Measurements from ENCODE around the gene SMPD1.

The SMPD1 gene

DNA sequence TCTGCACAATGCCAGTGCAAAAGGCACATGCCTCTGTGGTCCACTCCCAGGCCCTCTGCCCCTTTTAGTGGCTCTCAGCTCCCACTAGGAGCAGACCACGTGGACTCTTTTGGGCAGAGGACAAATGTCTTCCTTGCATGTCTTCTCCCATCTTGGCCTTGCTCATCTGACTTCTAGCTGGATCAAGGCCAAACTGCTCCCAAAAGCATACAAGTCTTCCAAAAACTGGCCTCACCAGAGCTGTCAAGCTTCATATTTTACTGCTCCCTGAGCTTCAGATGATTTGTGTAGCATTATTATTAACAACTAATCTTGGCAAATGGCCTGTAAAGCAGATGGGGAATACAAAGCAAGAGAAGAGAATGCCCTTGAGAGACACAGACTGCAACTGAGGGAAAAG, 6.9 kb downstream of the SMPD1 start:
- Histone ChIP-seq H3K27me3 (replicated peaks in 2 of 5; ENCODE audit: control insufficient read depth in 4 of 5, insufficient read depth in 5 of 5, low read length in 4 of 5) (no peaks in the 10 kb centered on the region), H3K27ac (ENCODE audit: insufficient read depth in 1 of 2, low read depth in 1 of 2, low read length in 2 of 2, poor library complexity in 1 of 2, severe bottlenecking in 2 of 2) (no peak overlapping the region), H3K9me3 (ENCODE audit: control extremely low read depth in 1 of 5, control insufficient read depth in 4 of 5, insufficient read depth in 2 of 5, low read depth in 1 of 5, low read length in 4 of 5) (no peaks in the 10 kb centered on the region), H3K4me3 (ENCODE audit: control insufficient read depth in 1 of 7, extremely low read depth in 1 of 7, insufficient read depth in 4 of 7, low read depth in 2 of 7, low read length in 6 of 7) (no peak overlapping the region), H3K4me1 (ENCODE audit: control extremely low read depth in 1 of 4, control insufficient read depth in 4 of 4, insufficient read depth in 4 of 4, low read length in 3 of 4) (peaks cover 0 to 6% (median 6%) of the 10 kb centered on the region in 4 experiments), H3K36me3 (ENCODE audit: control insufficient read depth in 4 of 4, insufficient read depth in 4 of 4, low read length in 3 of 4) (peaks cover 0 to 8% (median 3%) of the 10 kb centered on the region in 4 experiments)
- ChIA-PET CTCF (no interaction called here), POLR2A (interaction anchor here (0.7 kb wide), 1 partner anchor 22 kb away, joined by 3 read pairs; the partner anchor contains the start of gene APBB1)
- 89% methylated on average over 1 of the region's 1 CpG for WGBS (ENCODE audit: insufficient coverage)
- DNase-seq, result no peak

DNA sequence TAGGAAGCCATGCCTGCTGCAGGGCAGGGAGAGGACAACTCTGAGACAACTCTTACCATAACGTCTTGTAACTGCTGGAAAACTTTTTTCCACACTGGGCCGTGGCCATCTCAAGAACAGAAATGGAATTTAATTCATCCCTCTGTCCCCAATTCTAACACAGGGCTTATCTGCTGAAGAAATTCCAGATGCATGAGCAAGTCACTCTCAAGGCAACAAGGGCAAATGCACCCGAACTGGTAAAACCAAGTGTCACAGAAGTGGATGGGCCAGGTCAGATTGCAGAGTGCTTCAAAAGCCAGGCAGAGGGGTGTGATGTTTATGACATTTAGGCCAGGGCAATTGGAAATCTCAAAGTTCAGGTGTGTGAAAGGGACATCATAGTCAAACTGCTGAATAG, 7.4 kb downstream of the SMPD1 start:
- peaks cover 0 to 8% (median 3%) of the 10 kb centered on the region in 4 experiments for H3K36me3 ChIP-seq (ENCODE audit: control insufficient read depth in 4 of 4, insufficient read depth in 4 of 4, low read length in 3 of 4)
- DNase-seq, result no peak
- POLR2A ChIA-PET, result interaction anchor here (0.7 kb wide), 1 partner anchor 21 kb away, joined by 3 read pairs; the partner anchor contains the start of gene APBB1
- no peak overlapping the region for H3K27ac ChIP-seq (ENCODE audit: insufficient read depth in 1 of 2, low read depth in 1 of 2, low read length in 2 of 2, poor library complexity in 1 of 2, severe bottlenecking in 2 of 2)
- no peaks in the 10 kb centered on the region for H3K27me3 ChIP-seq (replicated peaks in 2 of 5; ENCODE audit: control insufficient read depth in 4 of 5, insufficient read depth in 5 of 5, low read length in 4 of 5)
- H3K4me1 ChIP-seq (ENCODE audit: control extremely low read depth in 1 of 4, control insufficient read depth in 4 of 4, insufficient read depth in 4 of 4, low read length in 3 of 4), result peaks cover 0 to 11% (median 11%) of the 10 kb centered on the region in 4 experiments
- no peak overlapping the region for H3K4me3 ChIP-seq (ENCODE audit: control insufficient read depth in 1 of 7, extremely low read depth in 1 of 7, insufficient read depth in 4 of 7, low read depth in 2 of 7, low read length in 6 of 7)
- CTCF ChIA-PET, result interaction anchor here (6.1 kb wide), 1 partner anchor 19 kb away, joined by 29 read pairs; no protein-coding TSS in a partner anchor
- H3K9me3 ChIP-seq (ENCODE audit: control extremely low read depth in 1 of 5, control insufficient read depth in 4 of 5, insufficient read depth in 2 of 5, low read depth in 1 of 5, low read length in 4 of 5), result no peaks in the 10 kb centered on the region
- 100% methylated on average over 2 of the region's 3 CpGs for WGBS (ENCODE audit: insufficient coverage)

DNA sequence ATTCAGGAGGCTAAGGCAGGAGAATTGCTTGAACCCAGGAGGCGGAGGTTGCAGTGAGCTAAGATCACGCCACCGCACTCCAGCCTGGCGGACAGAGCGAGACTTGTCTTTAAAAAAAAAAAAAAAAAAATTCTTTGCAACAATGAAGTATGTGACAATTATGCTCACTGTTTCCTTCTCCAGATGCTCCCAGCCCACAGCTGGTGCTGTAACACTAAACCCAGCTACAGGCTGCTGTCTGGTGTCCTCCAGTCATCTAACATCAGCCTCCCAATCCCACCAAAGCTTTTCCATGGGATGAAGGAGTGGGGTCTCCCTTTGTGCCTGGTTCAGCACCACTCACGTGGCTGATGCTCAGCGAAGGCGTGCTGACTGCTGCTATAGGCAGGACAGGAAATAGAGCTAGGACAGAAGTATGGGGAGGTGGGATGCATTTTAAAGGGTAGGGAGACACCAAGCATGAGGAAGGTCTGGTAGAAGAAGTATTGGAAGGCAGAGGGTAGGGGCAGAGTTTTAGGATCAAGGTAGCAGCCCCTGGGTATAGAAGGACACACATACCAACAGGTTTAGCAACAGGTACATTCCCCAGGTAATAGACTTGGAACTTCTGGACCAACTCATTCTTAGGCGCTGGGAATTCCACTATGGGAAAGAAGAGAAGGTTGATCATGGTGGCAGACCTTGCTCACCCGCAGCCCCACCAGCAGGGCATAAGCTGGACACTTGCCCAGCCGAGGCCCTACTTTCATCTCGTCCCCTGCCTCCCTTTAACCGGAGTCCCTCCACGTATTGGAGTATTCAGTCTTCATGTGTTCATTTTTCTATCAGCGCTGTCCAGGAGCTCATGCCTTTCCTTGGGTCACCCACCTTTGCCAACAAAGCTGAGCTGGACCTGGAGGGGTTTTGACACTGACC, 10.4 kb downstream of the SMPD1 start:
- no peaks in the 10 kb centered on the region for H3K9me3 ChIP-seq (ENCODE audit: control extremely low read depth in 1 of 5, control insufficient read depth in 4 of 5, insufficient read depth in 2 of 5, low read depth in 1 of 5, low read length in 4 of 5)
- H3K36me3 ChIP-seq (ENCODE audit: control insufficient read depth in 4 of 4, insufficient read depth in 4 of 4, low read length in 3 of 4), result no peaks in the 10 kb centered on the region
- no peak overlapping the region for H3K4me3 ChIP-seq (ENCODE audit: control insufficient read depth in 1 of 7, extremely low read depth in 1 of 7, insufficient read depth in 4 of 7, low read depth in 2 of 7, low read length in 6 of 7)
- 97% methylated on average over 10 of the region's 15 CpGs for WGBS (ENCODE audit: insufficient coverage)
- CTCF ChIA-PET, result interaction anchor here (1.0 to 6.1 kb wide), 6 partner anchors 13 to 52 kb away, joined by 3 to 29 read pairs (median 4); partner anchors contain the start of gene APBB1
- POLR2A ChIA-PET, result interaction anchor here (1.4 kb wide), 1 partner anchor 9 kb away, joined by 3 read pairs; no protein-coding TSS in a partner anchor
- no peaks in the 10 kb centered on the region for H3K27me3 ChIP-seq (replicated peaks in 2 of 5; ENCODE audit: control insufficient read depth in 4 of 5, insufficient read depth in 5 of 5, low read length in 4 of 5)
- DNase-seq, result no peak
- peaks cover 0 to 29% (median 25%) of the 10 kb centered on the region in 4 experiments for H3K4me1 ChIP-seq (ENCODE audit: control extremely low read depth in 1 of 4, control insufficient read depth in 4 of 4, insufficient read depth in 4 of 4, low read length in 3 of 4)
- no peak overlapping the region for H3K27ac ChIP-seq (ENCODE audit: insufficient read depth in 1 of 2, low read depth in 1 of 2, low read length in 2 of 2, poor library complexity in 1 of 2, severe bottlenecking in 2 of 2)

DNA sequence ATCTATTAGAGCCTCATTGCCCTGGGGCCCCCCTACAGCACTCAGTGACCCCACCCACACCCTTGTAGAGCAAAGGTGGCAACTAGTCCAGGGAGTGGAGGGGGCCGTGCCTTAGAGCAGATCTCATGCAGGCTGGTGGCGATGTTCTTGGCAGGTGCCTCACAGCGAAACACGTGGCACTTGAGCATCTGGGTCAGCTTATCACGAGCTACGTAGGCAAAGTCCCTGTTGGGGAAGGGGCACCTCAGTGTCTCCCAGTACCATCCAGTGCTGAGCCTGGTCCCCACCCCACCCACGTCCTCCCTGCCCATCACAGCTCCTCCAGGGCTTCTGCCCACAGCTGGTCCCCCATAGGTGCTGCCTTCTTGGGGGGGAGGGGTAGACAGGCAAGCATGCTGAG, 11.2 kb downstream of the SMPD1 start:
- Histone ChIP-seq H3K4me1 (ENCODE audit: control extremely low read depth in 1 of 4, control insufficient read depth in 4 of 4, insufficient read depth in 4 of 4, low read length in 3 of 4) (peaks cover 0 to 29% (median 25%) of the 10 kb centered on the region in 4 experiments), H3K27me3 (replicated peaks in 2 of 5; ENCODE audit: control insufficient read depth in 4 of 5, insufficient read depth in 5 of 5, low read length in 4 of 5) (no peaks in the 10 kb centered on the region), H3K36me3 (ENCODE audit: control insufficient read depth in 4 of 4, insufficient read depth in 4 of 4, low read length in 3 of 4) (no peaks in the 10 kb centered on the region), H3K9me3 (ENCODE audit: control extremely low read depth in 1 of 5, control insufficient read depth in 4 of 5, insufficient read depth in 2 of 5, low read depth in 1 of 5, low read length in 4 of 5) (no peaks in the 10 kb centered on the region), H3K27ac (ENCODE audit: insufficient read depth in 1 of 2, low read depth in 1 of 2, low read length in 2 of 2, poor library complexity in 1 of 2, severe bottlenecking in 2 of 2) (no peak overlapping the region), H3K4me3 (ENCODE audit: control insufficient read depth in 1 of 7, extremely low read depth in 1 of 7, insufficient read depth in 4 of 7, low read depth in 2 of 7, low read length in 6 of 7) (no peak overlapping the region)
- ChIA-PET CTCF (interaction anchor here (1.0 to 6.1 kb wide), 6 partner anchors 11 to 42 kb away, joined by 3 to 29 read pairs (median 4); partner anchors contain the start of genes APBB1 and SMPD1), POLR2A (interaction anchor here (1.4 to 1.5 kb wide), 2 partner anchors 10 to 80 kb away, joined by 3 to 6 read pairs; partner anchors contain the start of genes ARFIP2 and TIMM10B)
- 95% methylated on average over 6 of the region's 7 CpGs for WGBS (ENCODE audit: insufficient coverage)
- DNase-seq, result no peak

DNA sequence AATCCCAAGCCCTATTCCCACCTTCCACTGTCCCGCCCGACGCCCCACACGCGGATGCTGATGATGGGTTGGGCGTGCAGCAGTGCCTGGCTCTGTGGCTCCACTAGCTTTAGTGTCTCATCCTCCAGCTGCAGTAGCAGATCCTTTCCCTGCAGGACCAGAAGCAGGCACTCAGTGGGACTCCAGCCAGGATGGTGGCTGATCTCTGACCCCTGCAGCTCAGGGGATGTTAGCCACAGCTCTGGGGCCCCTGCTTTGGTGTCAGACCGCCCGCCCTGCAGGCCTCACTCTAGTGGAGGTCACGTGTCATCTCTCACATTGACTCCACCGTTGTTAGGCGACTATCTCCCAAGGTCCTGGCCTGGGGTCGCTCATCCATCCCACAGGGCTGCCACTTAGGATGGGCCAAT, 11.8 kb downstream of the SMPD1 start:
- no peaks in the 10 kb centered on the region for H3K27me3 ChIP-seq (replicated peaks in 2 of 5; ENCODE audit: control insufficient read depth in 4 of 5, insufficient read depth in 5 of 5, low read length in 4 of 5)
- no peaks in the 10 kb centered on the region for H3K9me3 ChIP-seq (ENCODE audit: control extremely low read depth in 1 of 5, control insufficient read depth in 4 of 5, insufficient read depth in 2 of 5, low read depth in 1 of 5, low read length in 4 of 5)
- no peak for DNase-seq
- H3K4me3 ChIP-seq (ENCODE audit: control insufficient read depth in 1 of 7, extremely low read depth in 1 of 7, insufficient read depth in 4 of 7, low read depth in 2 of 7, low read length in 6 of 7), result peak overlapping the region in 2 of 7 experiments; percentile 36 to 40
- ChIA-PET CTCF (interaction anchor here (1.0 to 6.1 kb wide), 9 partner anchors 9 to 42 kb away, joined by 3 to 29 read pairs (median 4); partner anchors contain the start of genes APBB1 and SMPD1), POLR2A (interaction anchor here (1.5 to 1.6 kb wide), 2 partner anchors 11 to 79 kb away, joined by 5 to 6 read pairs; partner anchors contain the start of genes ARFIP2, SMPD1 and TIMM10B)
- H3K4me1 ChIP-seq (ENCODE audit: control extremely low read depth in 1 of 4, control insufficient read depth in 4 of 4, insufficient read depth in 4 of 4, low read length in 3 of 4), result peaks cover 0 to 29% (median 25%) of the 10 kb centered on the region in 4 experiments
- 95% methylated on average over 12 of the region's 12 CpGs for WGBS (ENCODE audit: insufficient coverage)
- H3K36me3 ChIP-seq (ENCODE audit: control insufficient read depth in 4 of 4, insufficient read depth in 4 of 4, low read length in 3 of 4), result no peaks in the 10 kb centered on the region
- H3K27ac ChIP-seq (ENCODE audit: insufficient read depth in 1 of 2, low read depth in 1 of 2, low read length in 2 of 2, poor library complexity in 1 of 2, severe bottlenecking in 2 of 2), result peak overlapping the region in 1 of 2 experiments; percentile 10

DNA sequence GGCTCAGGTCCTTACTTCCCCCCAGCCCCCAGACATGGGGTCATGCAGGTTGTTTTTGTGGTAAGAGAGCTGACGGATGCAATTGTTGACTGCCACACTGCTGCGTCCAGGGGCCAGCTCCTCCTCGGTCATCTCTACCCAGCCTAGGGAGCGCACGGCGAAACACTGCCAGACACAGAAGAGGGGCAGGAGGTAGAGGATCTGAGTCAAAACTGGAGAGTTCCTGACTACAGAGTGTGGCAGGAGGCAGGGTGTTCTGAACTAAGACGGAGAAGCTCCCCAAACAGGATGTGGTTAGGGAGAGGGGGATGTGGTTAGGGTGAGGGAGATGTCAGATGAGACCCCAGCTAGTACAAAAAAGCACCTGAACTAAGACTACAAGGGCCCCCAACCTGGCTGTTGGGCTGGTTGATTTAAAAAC, 12.3 kb downstream of the SMPD1 start:
- H3K4me1 ChIP-seq (ENCODE audit: control extremely low read depth in 1 of 4, control insufficient read depth in 4 of 4, insufficient read depth in 4 of 4, low read length in 3 of 4), result peaks cover 0 to 29% (median 25%) of the 10 kb centered on the region in 4 experiments
- no peaks in the 10 kb centered on the region for H3K27me3 ChIP-seq (replicated peaks in 2 of 5; ENCODE audit: control insufficient read depth in 4 of 5, insufficient read depth in 5 of 5, low read length in 4 of 5)
- CTCF ChIA-PET, result interaction anchor here (0.9 to 6.1 kb wide), 9 partner anchors 9 to 41 kb away, joined by 3 to 29 read pairs (median 4); partner anchors contain the start of genes APBB1 and SMPD1
- peak in 2 of 3 donors; percentile 81 to 84 for DNase-seq
- H3K27ac ChIP-seq (ENCODE audit: insufficient read depth in 1 of 2, low read depth in 1 of 2, low read length in 2 of 2, poor library complexity in 1 of 2, severe bottlenecking in 2 of 2), result peak overlapping the region in 1 of 2 experiments; percentile 10
- peak overlapping the region in 4 of 7 experiments; percentile 25 to 40 (median 34) for H3K4me3 ChIP-seq (ENCODE audit: control insufficient read depth in 1 of 7, extremely low read depth in 1 of 7, insufficient read depth in 4 of 7, low read depth in 2 of 7, low read length in 6 of 7)
- no peaks in the 10 kb centered on the region for H3K9me3 ChIP-seq (ENCODE audit: control extremely low read depth in 1 of 5, control insufficient read depth in 4 of 5, insufficient read depth in 2 of 5, low read depth in 1 of 5, low read length in 4 of 5)
- 0% methylated on average over 2 of the region's 7 CpGs for WGBS (ENCODE audit: insufficient coverage)
- H3K36me3 ChIP-seq (ENCODE audit: control insufficient read depth in 4 of 4, insufficient read depth in 4 of 4, low read length in 3 of 4), result no peaks in the 10 kb centered on the region
- POLR2A ChIA-PET, result interaction anchor here (1.5 to 1.6 kb wide), 2 partner anchors 12 to 79 kb away, joined by 5 to 6 read pairs; partner anchors contain the start of genes ARFIP2, SMPD1 and TIMM10B
